Measurements from ENCODE around the gene VWA3A. TPM values are rescaled to one million over a fixed set of nuclear protein-coding genes. Genes with fewer than 3 reads are reported as not detected.

VWA3A gene
- total RNA-seq, 1 donor: 0.36 TPM

GRCh38 chr16:22073350-22073749, 19.0 kb upstream of the VWA3A start:
- Histone ChIP-seq H3K79me2 (ENCODE audit: insufficient read depth, low read length) (peaks cover 28% of the 10 kb centered on the region), H3K4me2 (ENCODE audit: insufficient read depth, low read length) (no peak overlapping the region), H3K4me3 (ENCODE audit: insufficient read depth, low read length) (no peak overlapping the region), H3K9me3 (ENCODE audit: low read depth, low read length) (no peaks in the 10 kb centered on the region), H3K4me1 (ENCODE audit: insufficient read depth, low read length) (peaks cover 16% of the 10 kb centered on the region), H2AFZ (ENCODE audit: low read length) (no peak overlapping the region), H4K20me1 (ENCODE audit: insufficient read depth, low read length) (peaks cover 17% of the 10 kb centered on the region), H3K27ac (ENCODE audit: low read depth, low read length) (no peak overlapping the region), H3K27me3 (ENCODE audit: insufficient read depth, low read length) (no peaks in the 10 kb centered on the region), H3K36me3 (ENCODE audit: insufficient read depth, low read length) (no peaks in the 10 kb centered on the region)
- no peak for TF ChIP-seq CTCF (IDR thresholded peaks at IDR 0.05; ENCODE audit: extremely low read depth, low read depth, low read length)
- no peak for DNase-seq (ENCODE audit: insufficient read length, low spot score, missing footprints)

GRCh38 chr16:22075043-22075757, 17.1 kb upstream of the VWA3A start:
- Histone ChIP-seq H4K20me1 (ENCODE audit: insufficient read depth, low read length) (peaks cover 14% of the 10 kb centered on the region), H2AFZ (ENCODE audit: low read length) (no peak overlapping the region), H3K27ac (ENCODE audit: low read depth, low read length) (no peak overlapping the region), H3K4me3 (ENCODE audit: insufficient read depth, low read length) (no peak overlapping the region), H3K79me2 (ENCODE audit: insufficient read depth, low read length) (peaks cover 19% of the 10 kb centered on the region), H3K4me2 (ENCODE audit: insufficient read depth, low read length) (no peak overlapping the region), H3K27me3 (ENCODE audit: insufficient read depth, low read length) (no peaks in the 10 kb centered on the region), H3K4me1 (ENCODE audit: insufficient read depth, low read length) (peaks cover 14% of the 10 kb centered on the region), H3K9me3 (ENCODE audit: low read depth, low read length) (no peaks in the 10 kb centered on the region), H3K36me3 (ENCODE audit: insufficient read depth, low read length) (no peaks in the 10 kb centered on the region)
- DNase-seq (ENCODE audit: insufficient read length, low spot score, missing footprints): no peak
- TF ChIP-seq CTCF (IDR thresholded peaks at IDR 0.05; ENCODE audit: extremely low read depth, low read depth, low read length): no peak

- Histone ChIP-seq H3K79me2 (ENCODE audit: insufficient read depth, low read length) (peaks cover 19% of the 10 kb centered on the region), H4K20me1 (ENCODE audit: insufficient read depth, low read length) (peaks cover 12% of the 10 kb centered on the region), H2AFZ (ENCODE audit: low read length) (no peak overlapping the region), H3K9me3 (ENCODE audit: low read depth, low read length) (no peaks in the 10 kb centered on the region), H3K4me1 (ENCODE audit: insufficient read depth, low read length) (peaks cover 8% of the 10 kb centered on the region), H3K4me3 (ENCODE audit: insufficient read depth, low read length) (no peak overlapping the region), H3K36me3 (ENCODE audit: insufficient read depth, low read length) (no peaks in the 10 kb centered on the region), H3K27me3 (ENCODE audit: insufficient read depth, low read length) (no peaks in the 10 kb centered on the region), H3K4me2 (ENCODE audit: insufficient read depth, low read length) (no peak overlapping the region), H3K27ac (ENCODE audit: low read depth, low read length) (no peak overlapping the region)
- TF ChIP-seq CTCF (IDR thresholded peaks at IDR 0.05; ENCODE audit: extremely low read depth, low read depth, low read length): no peak
- DNase-seq (ENCODE audit: insufficient read length, low spot score, missing footprints): peak; percentile 80
These were observed 16.6 kb upstream of the VWA3A start for GRCh38 chr16:22075776-22076175.

- peaks cover 6% of the 10 kb centered on the region for H3K79me2 ChIP-seq (ENCODE audit: insufficient read depth, low read length)
- H3K36me3 ChIP-seq (ENCODE audit: insufficient read depth, low read length): no peaks in the 10 kb centered on the region
- H3K4me3 ChIP-seq (ENCODE audit: insufficient read depth, low read length): no peak overlapping the region
- TF ChIP-seq CTCF (IDR thresholded peaks at IDR 0.05; ENCODE audit: extremely low read depth, low read depth, low read length): peak; percentile 96
- peak; percentile 27 for DNase-seq (ENCODE audit: insufficient read length, low spot score, missing footprints)
- peaks cover 5% of the 10 kb centered on the region for H4K20me1 ChIP-seq (ENCODE audit: insufficient read depth, low read length)
- no peak overlapping the region for H3K4me2 ChIP-seq (ENCODE audit: insufficient read depth, low read length)
- H3K27ac ChIP-seq (ENCODE audit: low read depth, low read length): no peak overlapping the region
- H3K9me3 ChIP-seq (ENCODE audit: low read depth, low read length): no peaks in the 10 kb centered on the region
- H3K27me3 ChIP-seq (ENCODE audit: insufficient read depth, low read length): no peaks in the 10 kb centered on the region
- H2AFZ ChIP-seq (ENCODE audit: low read length): no peak overlapping the region
- peaks cover 5% of the 10 kb centered on the region for H3K4me1 ChIP-seq (ENCODE audit: insufficient read depth, low read length)
These were observed 14.5 kb upstream of the VWA3A start for GRCh38 chr16:22077700-22078313.

Measured in osteoblast (primary cell).